ENCODE results near the gene HSPB9. TPM values are rescaled to one million over a fixed set of nuclear protein-coding genes. Genes with fewer than 3 reads are reported as not detected.

The HSPB9 gene
- total RNA-seq, 4 donors from 2014 or later, result 0.33 TPM; not detected in 3

- WGBS, 2 donors, result 16 to 35% methylated on average over 7 to 11 of the region's 12 CpGs
- H3K27ac ChIP-seq, result peak overlapping the region; percentile 71 to 88 (median 83)
These were observed 10.6 kb upstream of the HSPB9 start for GRCh38 chr17:42111871-42112551.

GRCh38 chr17:42112552-42113176 is 9.9 kb upstream of the HSPB9 start, which contains the start of gene DHX58:
TSS of gene DHX58 (minus strand) at chr17:42112714. CDS start at chr17:42111892, 822 bp downstream.
- DNase-seq, result peak; percentile 71 to 79
- H3K4me1 ChIP-seq, result peaks cover 13 to 21% of the 10 kb centered on the region in 2 donors
- intact Hi-C loops (cut with DNase I), result no loop called here
- H3K27ac ChIP-seq, result peak within 1 kb of the TSS; percentile 71 to 88 (median 83)
- no peaks in the 10 kb centered on the region for H3K9me3 ChIP-seq
- peak within 1 kb of the TSS; percentile 4 to 41 (median 24) for H3K4me3 ChIP-seq (replicated peaks in 1 of 3)
- 36 to 40% methylated on average over 6 to 10 of the region's 10 CpGs for WGBS, 2 donors
- H3K27me3 ChIP-seq, result no peaks in the 10 kb centered on the region
- H3K36me3 ChIP-seq, result no peaks in the 10 kb centered on the region
- TF ChIP-seq POLR2A (IDR thresholded peaks at IDR 0.05), result peak in 1 of 2 donors; percentile 56
- TF ChIP-seq CTCF (IDR thresholded peaks at IDR 0.05), result no peak

More at GRCh38 chr17:42111871-42112551, 10.6 kb upstream of the HSPB9 start:
- H3K9me3 ChIP-seq, result no peaks in the 10 kb centered on the region
- H3K4me1 ChIP-seq, result peaks cover 13 to 21% of the 10 kb centered on the region in 2 donors
- DNase-seq, result peak; percentile 54 to 55
- intact Hi-C loops (cut with DNase I), result no loop called here
- H3K27me3 ChIP-seq, result no peaks in the 10 kb centered on the region
- H3K36me3 ChIP-seq, result no peaks in the 10 kb centered on the region
- TF ChIP-seq CTCF (IDR thresholded peaks at IDR 0.05) (no peak), POLR2A (IDR thresholded peaks at IDR 0.05) (no peak)
- peak overlapping the region; percentile 4 to 41 (median 24) for H3K4me3 ChIP-seq (replicated peaks in 1 of 3)

GRCh38 chr17:42113293-42114069 is 9.1 kb upstream of the HSPB9 start:
- H3K4me3 ChIP-seq (replicated peaks in 1 of 3), result no peak overlapping the region
- H3K4me1 ChIP-seq, result peaks cover 13 to 21% of the 10 kb centered on the region in 2 donors
- DNase-seq, result no peak
- no peaks in the 10 kb centered on the region for H3K9me3 ChIP-seq
- WGBS, 2 donors, result 89 to 92% methylated on average over 8 to 27 of the region's 28 CpGs
- TF ChIP-seq POLR2A (IDR thresholded peaks at IDR 0.05), result no peak
- TF ChIP-seq CTCF (IDR thresholded peaks at IDR 0.05), result no peak
- intact Hi-C loops (cut with DNase I), result no loop called here
- no peaks in the 10 kb centered on the region for H3K27me3 ChIP-seq
- H3K36me3 ChIP-seq, result no peaks in the 10 kb centered on the region
- H3K27ac ChIP-seq, result peak overlapping the region in 2 of 3 donors; percentile 71 to 88

- intact Hi-C loops (cut with DNase I), result no loop called here
- no peaks in the 10 kb centered on the region for H3K36me3 ChIP-seq
- DNase-seq, result no peak
- TF ChIP-seq POLR2A (IDR thresholded peaks at IDR 0.05) (no peak), CTCF (IDR thresholded peaks at IDR 0.05) (no peak)
- no peak overlapping the region for H3K4me3 ChIP-seq (replicated peaks in 1 of 3)
- 85 to 96% methylated on average over 4 to 9 of the region's 9 CpGs for WGBS, 2 donors
- H3K27me3 ChIP-seq, result no peaks in the 10 kb centered on the region
- no peak overlapping the region for H3K27ac ChIP-seq
- no peaks in the 10 kb centered on the region for H3K9me3 ChIP-seq
- H3K4me1 ChIP-seq, result peaks cover 13 to 21% of the 10 kb centered on the region in 2 donors
These were observed 8.5 kb upstream of the HSPB9 start for GRCh38 chr17:42114118-42114517.
